HepG2 (cell line): ENCODE measurements around the gene ENO1. TPM values are rescaled to one million over a fixed set of nuclear protein-coding genes. Genes with fewer than 3 reads are reported as not detected.

Experiments
- AGO2 ChIP-seq: fragments of 200-400 bp; formaldehyde crosslinking; optimal IDR thresholded peaks from 2 replicates; pipeline ENCODE3; 2017; ENCODE audit warnings: mild to moderate bottlenecking, low read depth, low read length, moderate library complexity
- ATF2 ChIP-seq: sonication (generic); formaldehyde crosslinking; IDR thresholded peaks from 2 replicates; pipeline ENCODE4 v1.4.0; 2020; ENCODE audit warnings: missing genetic modification reagents
- ATM ChIP-seq: fragments of 450-650 bp; IDR thresholded peaks from 2 replicates; pipeline ENCODE4 v1.7.1; 2017; ENCODE audit warnings: mild to moderate bottlenecking, borderline replicate concordance
- KDM5B ChIP-seq: sonication (generic); formaldehyde crosslinking; IDR thresholded peaks from 2 replicates; pipeline ENCODE4 v1.4.0; 2020; ENCODE audit warnings: missing genetic modification reagents, mild to moderate bottlenecking, borderline replicate concordance
- KLF16 ChIP-seq, 2 experiments: sonication (generic) in 1 of 2; formaldehyde crosslinking in 1 of 2; IDR thresholded peaks; 2 replicates each; pipeline versions ENCODE4 v1.6.1 to v1.8.0; 2016 to 2023; ENCODE audit warnings: missing genetic modification reagents in 2 of 2, missing compliant biosample characterization in 1 of 2
- MTF2 ChIP-seq: sonication (generic); formaldehyde crosslinking; IDR thresholded peaks from 2 replicates; pipeline ENCODE4 v1.5.0; 2020; ENCODE audit warnings: missing genetic modification reagents, borderline replicate concordance
- NFATC3 ChIP-seq: sonication (generic); formaldehyde crosslinking; IDR thresholded peaks from 2 replicates; pipeline ENCODE4 v1.5.1; 2020; ENCODE audit warnings: mild to moderate bottlenecking, missing genetic modification reagents
- PAX8 ChIP-seq: sonication (generic); formaldehyde crosslinking; IDR thresholded peaks from 2 replicates; pipeline ENCODE4 v1.8.0; 2022; ENCODE audit warnings: mild to moderate bottlenecking, missing genetic modification reagents, borderline replicate concordance
- SP5 ChIP-seq: IDR thresholded peaks from 2 replicates; pipeline ENCODE4 v1.6.1; 2016; ENCODE audit warnings: low read depth, borderline replicate concordance
- YEATS2 ChIP-seq: sonication (generic); formaldehyde crosslinking; IDR thresholded peaks from 2 replicates; pipeline ENCODE4 v1.4.0; 2020; ENCODE audit warnings: missing genetic modification reagents, borderline replicate concordance
- ZBTB33 ChIP-seq: sonication (generic); formaldehyde crosslinking; IDR thresholded peaks from 2 replicates; pipeline ENCODE4 v1.4.0; 2020; ENCODE audit warnings: missing genetic modification reagents
- ZC3H4 ChIP-seq: sonication (generic); formaldehyde crosslinking; IDR thresholded peaks from 2 replicates; pipeline ENCODE4 v1.4.0; 2020; ENCODE audit warnings: missing genetic modification reagents, borderline replicate concordance
- ZEB1 ChIP-seq: IDR thresholded peaks from 2 replicates; pipeline ENCODE4 v1.6.1; 2012; ENCODE audit warnings: mild to moderate bottlenecking, low read depth, inconsistent platforms; ENCODE audit not compliant: insufficient replicate concordance
- ZGPAT ChIP-seq: IDR thresholded peaks from 2 replicates; pipeline ENCODE4 v1.6.1; 2016; ENCODE audit warnings: mild to moderate bottlenecking
- ZMAT5 ChIP-seq: sonication (generic); formaldehyde crosslinking; IDR thresholded peaks from 2 replicates; pipeline ENCODE4 v1.5.0; 2020; ENCODE audit warnings: mild to moderate bottlenecking, low read depth, missing genetic modification reagents, borderline replicate concordance
- ZMYM2 ChIP-seq: sonication (generic); formaldehyde crosslinking; IDR thresholded peaks from 2 replicates; pipeline ENCODE4 v1.8.0; 2022; ENCODE audit warnings: mild to moderate bottlenecking, missing genetic modification reagents
- ZNF367 ChIP-seq: sonication (generic); formaldehyde crosslinking; IDR thresholded peaks from 2 replicates; pipeline ENCODE4 v1.4.0; 2020; ENCODE audit warnings: missing genetic modification reagents, borderline replicate concordance
- ZNF720 ChIP-seq: sonication (generic); formaldehyde crosslinking; IDR thresholded peaks from 2 replicates; pipeline ENCODE4 v1.4.0; 2020; ENCODE audit warnings: missing genetic modification reagents
- ZNF746 ChIP-seq: sonication (generic); formaldehyde crosslinking; IDR thresholded peaks from 2 replicates; pipeline ENCODE4 v1.8.0; 2022; ENCODE audit warnings: mild to moderate bottlenecking, missing genetic modification reagents
- ZNF770 ChIP-seq: sonication (generic); formaldehyde crosslinking; IDR thresholded peaks from 2 replicates; pipeline ENCODE4 v1.5.0; 2020; ENCODE audit warnings: mild to moderate bottlenecking, missing genetic modification reagents
- ZUFSP ChIP-seq: sonication (generic); formaldehyde crosslinking; IDR thresholded peaks from 2 replicates; pipeline ENCODE4 v1.9.0; 2021; ENCODE audit warnings: missing genetic modification reagents, mild to moderate bottlenecking, borderline replicate concordance
- polyA plus RNA-seq, 8 experiments: library from polyadenylated mRNA; depleted of rRNA in 3 of 8; stranded (reverse) in 7 of 8; unstranded in 1 of 8; fragments of >200 nt; fragmentation: Illumina TruSeq in 4 of 8; extraction: Trizol in 4 of 8; gene quantifications; 2 replicates each; pipeline versions ENCODE4 v1.2.1 to v1.2.3, GENCODE V29; 2011 to 2016; ENCODE audit warnings: low read depth in 4 of 8, missing spikeins in 1 of 8, mixed read lengths in 1 of 8; ENCODE audit not compliant: insufficient read depth in 1 of 8
- total RNA-seq, 5 experiments: library from RNA; depleted of rRNA; stranded (reverse); fragments of >200 nt; fragmentation: Illumina TruSeq; extraction: Trizol; gene quantifications; 2 replicates each; pipeline ENCODE4 v1.2.3, GENCODE V29; 2016; ENCODE audit warnings: low read depth in 1 of 5

ENO1 gene
- total and polyA plus RNA-seq, 2 of the 13 experiments (the other 11 are each of a cell fraction or from before 2014, with no cell fraction given), result 1,559 to 3,103 TPM

- TF ChIP-seq ZNF720 (CRISPR knock-in tag), result no peak
- no peak for TF ChIP-seq PAX8
- TF ChIP-seq ZNF770 (CRISPR knock-in tag), result peak; percentile 89
- TF ChIP-seq ZUFSP (CRISPR knock-in tag), result no peak
- no peak for TF ChIP-seq KLF16 (CRISPR knock-in tag; IDR thresholded peaks at IDR 0.05)
- peak; percentile 25; the same call in 1 of the 2 replicates for TF ChIP-seq SP5 (CRISPR knock-in tag)
- peak; percentile 76; the same call in 1 of the 2 replicates for TF ChIP-seq YEATS2 (CRISPR knock-in tag)
- TF ChIP-seq AGO2, result no peak
- no peak for TF ChIP-seq ZNF367 (CRISPR knock-in tag)
- no peak for TF ChIP-seq NFATC3 (CRISPR knock-in tag)
- 0 out of 2 replicates have a peak, but pooled peaks have one; percentile 45 for TF ChIP-seq ZNF746 (CRISPR knock-in tag)
- no peak for TF ChIP-seq MTF2 (CRISPR knock-in tag)
- TF ChIP-seq KDM5B (CRISPR knock-in tag), result 0 out of 2 replicates have a peak, but pooled peaks have one; percentile 32
- TF ChIP-seq ZBTB33 (CRISPR knock-in tag), result no peak; the same call in 1 of the 2 replicates
- peak; percentile 69; the same call in 1 of the 2 replicates for TF ChIP-seq ZMYM2 (CRISPR knock-in tag)
- TF ChIP-seq ZC3H4 (CRISPR knock-in tag), result no peak
- TF ChIP-seq ZEB1, result peak; percentile 61
- TF ChIP-seq ATF2 (CRISPR knock-in tag), result peak; percentile 64; the same call in 1 of the 2 replicates
- TF ChIP-seq ZMAT5 (CRISPR knock-in tag), result no peak
- TF ChIP-seq ATM, result no peak
- peak; percentile 75 for TF ChIP-seq ZGPAT
Observed at GRCh38 chr1:8913457-8913856, 35.0 kb upstream of the ENO1 start (continued).
